Measurements from ENCODE around the gene PSTPIP1. TPM values are rescaled to one million over a fixed set of nuclear protein-coding genes. Genes with fewer than 3 reads are reported as not detected.

The PSTPIP1 gene
- total RNA-seq, 4 donors from 2014 or later, result 6.3 to 40.4 (median 19.5) TPM

GRCh38 chr15:77057685-77058084, 62.8 kb downstream of the PSTPIP1 start:
- no peaks in the 10 kb centered on the region for H3K9me3 ChIP-seq
- DNase-seq, result no peak
- peaks cover 0 to 12% (median 0%) of the 10 kb centered on the region in 3 donors for H3K36me3 ChIP-seq
- TF ChIP-seq POLR2A (IDR thresholded peaks at IDR 0.05), result no peak
- TF ChIP-seq CTCF (IDR thresholded peaks at IDR 0.05), result no peak
- H3K4me1 ChIP-seq, result peaks cover 0 to 56% (median 9%) of the 10 kb centered on the region in 4 donors
- H3K4me3 ChIP-seq, result no peak overlapping the region
- peak overlapping the region in 1 of 4 donors; percentile 53 for H3K27ac ChIP-seq
- H3K27me3 ChIP-seq, result no peaks in the 10 kb centered on the region

GRCh38 chr15:77058468-77058867, 63.5 kb downstream of the PSTPIP1 start:
- H3K4me1 ChIP-seq, result peaks cover 0 to 56% (median 9%) of the 10 kb centered on the region in 4 donors
- no peak overlapping the region for H3K4me3 ChIP-seq
- no peak for DNase-seq

GRCh38 chr15:77059786-77060361, 64.9 kb downstream of the PSTPIP1 start:
- Histone ChIP-seq H3K4me1 (peaks cover 0 to 65% (median 9%) of the 10 kb centered on the region in 4 donors), H3K27ac (peak overlapping the region in 1 of 4 donors; percentile 16)

More at GRCh38 chr15:77058468-77058867, 63.5 kb downstream of the PSTPIP1 start:
- H3K9me3 ChIP-seq, result no peaks in the 10 kb centered on the region
- H3K27me3 ChIP-seq, result no peaks in the 10 kb centered on the region
- peaks cover 0 to 7% (median 0%) of the 10 kb centered on the region in 3 donors for H3K36me3 ChIP-seq
- TF ChIP-seq CTCF (IDR thresholded peaks at IDR 0.05) (no peak), POLR2A (IDR thresholded peaks at IDR 0.05) (no peak)
- H3K27ac ChIP-seq, result peak overlapping the region in 1 of 4 donors; percentile 53

GRCh38 chr15:77060546-77060945, 65.6 kb downstream of the PSTPIP1 start:
- Histone ChIP-seq H3K4me3 (no peak overlapping the region), H3K9me3 (no peaks in the 10 kb centered on the region), H3K27ac (no peak overlapping the region), H3K36me3 (no peaks in the 10 kb centered on the region), H3K4me1 (peaks cover 0 to 68% (median 9%) of the 10 kb centered on the region in 4 donors), H3K27me3 (no peaks in the 10 kb centered on the region)
- DNase-seq, result no peak
- TF ChIP-seq POLR2A (IDR thresholded peaks at IDR 0.05), result no peak

More at GRCh38 chr15:77059786-77060361, 64.9 kb downstream of the PSTPIP1 start:
- no peaks in the 10 kb centered on the region for H3K27me3 ChIP-seq
- H3K36me3 ChIP-seq, result no peaks in the 10 kb centered on the region
- TF ChIP-seq CTCF (IDR thresholded peaks at IDR 0.05) (no peak), POLR2A (IDR thresholded peaks at IDR 0.05) (no peak)
- no peaks in the 10 kb centered on the region for H3K9me3 ChIP-seq
- no peak for DNase-seq
- H3K4me3 ChIP-seq, result no peak overlapping the region

GRCh38 chr15:77063249-77063648, 68.3 kb downstream of the PSTPIP1 start:
- DNase-seq, result no peak
- Histone ChIP-seq H3K4me3 (no peak overlapping the region), H3K36me3 (no peaks in the 10 kb centered on the region), H3K9me3 (no peaks in the 10 kb centered on the region), H3K27ac (no peak overlapping the region), H3K4me1 (peaks cover 0 to 57% (median 19%) of the 10 kb centered on the region in 4 donors), H3K27me3 (no peaks in the 10 kb centered on the region)
- TF ChIP-seq POLR2A (IDR thresholded peaks at IDR 0.05), result no peak
- TF ChIP-seq CTCF (IDR thresholded peaks at IDR 0.05), result no peak

GRCh38 chr15:77064063-77064462, 69.1 kb downstream of the PSTPIP1 start:
- DNase-seq, result no peak
- TF ChIP-seq POLR2A (IDR thresholded peaks at IDR 0.05) (no peak), CTCF (IDR thresholded peaks at IDR 0.05) (no peak)
- Histone ChIP-seq H3K36me3 (no peaks in the 10 kb centered on the region), H3K27me3 (no peaks in the 10 kb centered on the region), H3K4me1 (peaks cover 0 to 57% (median 21%) of the 10 kb centered on the region in 4 donors), H3K4me3 (no peak overlapping the region), H3K27ac (peak overlapping the region in 3 of 4 donors; percentile 4 to 53 (median 20)), H3K9me3 (no peaks in the 10 kb centered on the region)

Data from Peyer's patch (tissue), 4 donors.